BLaER1 treated with 17β-estradiol and CSF1 and Interleukin-3, amounts not matched to agents 10 nM and 100 nM (cell line): ENCODE data around the gene TECRL.

Source experiments
- H3K27ac ChIP-seq, 11 experiments: shearing (Covaris generic); formaldehyde crosslinking; 2 replicates each; pipeline ENCODE4 v1.8.1; 2022
- H3K27me3 ChIP-seq, 11 experiments: shearing (Covaris generic); formaldehyde crosslinking; 2 replicates each; pipeline ENCODE4 v1.8.1; 2022
- H3K36me3 ChIP-seq, 11 experiments: shearing (Covaris generic); formaldehyde crosslinking; 2 replicates each; pipeline ENCODE4 v1.8.1; 2022
- H3K4me1 ChIP-seq, 10 experiments: shearing (Covaris generic); formaldehyde crosslinking; 2 replicates each; pipeline ENCODE4 v1.8.1; 2022
- H3K4me2 ChIP-seq, 11 experiments: shearing (Covaris generic); formaldehyde crosslinking; 2 replicates each; pipeline ENCODE4 v1.8.1; 2022
- H3K4me3 ChIP-seq, 10 experiments: shearing (Covaris generic); formaldehyde crosslinking; 2 replicates each; pipeline ENCODE4 v1.8.1; 2022
- H3K9ac ChIP-seq, 11 experiments: shearing (Covaris generic); formaldehyde crosslinking; 2 replicates each; pipeline ENCODE4 v1.8.1; 2022
- H3K9me3 ChIP-seq, 11 experiments: shearing (Covaris generic); formaldehyde crosslinking; replicated peaks in 1 of 11; 2 replicates each; pipeline ENCODE4 v1.8.1; 2022
- H4K20me1 ChIP-seq, 11 experiments: shearing (Covaris generic); formaldehyde crosslinking; 2 replicates each; pipeline ENCODE4 v1.8.1; 2022
- Cebpa-rat ChIP-seq, 11 experiments: shearing (Covaris generic); IDR thresholded peaks; 2 replicates each; pipeline ENCODE4 v1.8.1; 2022

TECRL gene

GRCh38 chr4:64385220-64385619, 24.0 kb downstream of the TECRL start:
- Histone ChIP-seq H3K4me3 (no peak overlapping the region), H3K36me3 (no peaks in the 10 kb centered on the region), H3K27ac (no peak overlapping the region), H3K9ac (no peak overlapping the region), H3K4me1 (no peaks in the 10 kb centered on the region), H4K20me1 (no peaks in the 10 kb centered on the region), H3K9me3 (no peaks in the 10 kb centered on the region), H3K27me3 (no peaks in the 10 kb centered on the region), H3K4me2 (no peak overlapping the region)
- TF ChIP-seq Cebpa-rat (IDR thresholded peaks at IDR 0.05): no peak

GRCh38 chr4:64384237-64385203, 24.7 kb downstream of the TECRL start:
- Histone ChIP-seq H3K4me2 (no peak overlapping the region), H3K4me3 (no peak overlapping the region), H3K36me3 (no peaks in the 10 kb centered on the region), H3K27me3 (no peaks in the 10 kb centered on the region), H4K20me1 (no peaks in the 10 kb centered on the region), H3K4me1 (no peaks in the 10 kb centered on the region), H3K9ac (no peak overlapping the region), H3K9me3 (no peaks in the 10 kb centered on the region), H3K27ac (no peak overlapping the region)
- no peak for TF ChIP-seq Cebpa-rat (IDR thresholded peaks at IDR 0.05)

GRCh38 chr4:64368741-64369140, 40.5 kb downstream of the TECRL start:
- H3K9ac ChIP-seq: no peak overlapping the region
- no peaks in the 10 kb centered on the region for H4K20me1 ChIP-seq
- H3K4me3 ChIP-seq: no peak overlapping the region
- H3K36me3 ChIP-seq: no peaks in the 10 kb centered on the region
- H3K4me1 ChIP-seq: no peaks in the 10 kb centered on the region
- H3K9me3 ChIP-seq: no peaks in the 10 kb centered on the region
- no peaks in the 10 kb centered on the region for H3K27me3 ChIP-seq
- no peak for TF ChIP-seq Cebpa-rat (IDR thresholded peaks at IDR 0.05)
- H3K4me2 ChIP-seq: no peak overlapping the region
- no peak overlapping the region for H3K27ac ChIP-seq

GRCh38 chr4:64361399-64361740, 47.9 kb downstream of the TECRL start:
- H3K27ac ChIP-seq: no peak overlapping the region
- H3K9me3 ChIP-seq: no peaks in the 10 kb centered on the region
- no peak for TF ChIP-seq Cebpa-rat (IDR thresholded peaks at IDR 0.05)

GRCh38 chr4:64360664-64361398, 48.4 kb downstream of the TECRL start:
- no peaks in the 10 kb centered on the region for H3K9me3 ChIP-seq
- H3K27me3 ChIP-seq: no peaks in the 10 kb centered on the region
- no peak overlapping the region for H3K27ac ChIP-seq
- no peak for TF ChIP-seq Cebpa-rat (IDR thresholded peaks at IDR 0.05)
- no peaks in the 10 kb centered on the region for H3K4me1 ChIP-seq
- no peak overlapping the region for H3K4me2 ChIP-seq
- no peaks in the 10 kb centered on the region for H4K20me1 ChIP-seq
- no peaks in the 10 kb centered on the region for H3K36me3 ChIP-seq
- H3K4me3 ChIP-seq: no peak overlapping the region
- H3K9ac ChIP-seq: no peak overlapping the region

More at GRCh38 chr4:64361399-64361740, 47.9 kb downstream of the TECRL start:
- H3K36me3 ChIP-seq: no peaks in the 10 kb centered on the region
- H3K4me1 ChIP-seq: no peaks in the 10 kb centered on the region
- H3K4me2 ChIP-seq: no peak overlapping the region
- no peak overlapping the region for H3K4me3 ChIP-seq
- H3K27me3 ChIP-seq: no peaks in the 10 kb centered on the region
- H3K9ac ChIP-seq: no peak overlapping the region
- H4K20me1 ChIP-seq: no peaks in the 10 kb centered on the region

GRCh38 chr4:64359489-64359888, 49.8 kb downstream of the TECRL start:
- H3K4me2 ChIP-seq: no peak overlapping the region
- no peak for TF ChIP-seq Cebpa-rat (IDR thresholded peaks at IDR 0.05)

GRCh38 chr4:64353904-64354303, 55.3 kb downstream of the TECRL start:
- Histone ChIP-seq H3K27ac (no peak overlapping the region), H4K20me1 (no peaks in the 10 kb centered on the region), H3K9me3 (no peaks in the 10 kb centered on the region), H3K4me1 (no peaks in the 10 kb centered on the region), H3K9ac (no peak overlapping the region), H3K4me3 (no peak overlapping the region), H3K36me3 (no peaks in the 10 kb centered on the region), H3K27me3 (no peaks in the 10 kb centered on the region), H3K4me2 (no peak overlapping the region)
- no peak for TF ChIP-seq Cebpa-rat (IDR thresholded peaks at IDR 0.05)

More at GRCh38 chr4:64359489-64359888, 49.8 kb downstream of the TECRL start:
- Histone ChIP-seq H3K27me3 (no peaks in the 10 kb centered on the region), H4K20me1 (no peaks in the 10 kb centered on the region), H3K27ac (no peak overlapping the region), H3K36me3 (no peaks in the 10 kb centered on the region), H3K9me3 (no peaks in the 10 kb centered on the region), H3K9ac (no peak overlapping the region), H3K4me3 (no peak overlapping the region), H3K4me1 (no peaks in the 10 kb centered on the region)

GRCh38 chr4:64341711-64342110, 67.5 kb downstream of the TECRL start:
- H3K27ac ChIP-seq: no peak overlapping the region
- H3K9me3 ChIP-seq: peaks cover 0 to 11% (median 0%) of the 10 kb centered on the region in 11 experiments; a peak in 4 of 22 replicates
- no peak for TF ChIP-seq Cebpa-rat (IDR thresholded peaks at IDR 0.05)
- no peak overlapping the region for H3K4me2 ChIP-seq
- no peaks in the 10 kb centered on the region for H3K36me3 ChIP-seq
- H3K4me3 ChIP-seq: no peak overlapping the region
- H3K9ac ChIP-seq: no peak overlapping the region
- H3K4me1 ChIP-seq: no peaks in the 10 kb centered on the region
- H4K20me1 ChIP-seq: no peaks in the 10 kb centered on the region
- H3K27me3 ChIP-seq: no peaks in the 10 kb centered on the region

GRCh38 chr4:64340218-64341110, 68.8 kb downstream of the TECRL start:
- Histone ChIP-seq H4K20me1 (no peaks in the 10 kb centered on the region), H3K27me3 (no peaks in the 10 kb centered on the region), H3K9ac (no peak overlapping the region), H3K27ac (no peak overlapping the region), H3K4me3 (no peak overlapping the region), H3K4me1 (no peaks in the 10 kb centered on the region), H3K36me3 (no peaks in the 10 kb centered on the region), H3K4me2 (no peak overlapping the region), H3K9me3 (peaks cover 0 to 11% (median 0%) of the 10 kb centered on the region in 11 experiments; a peak in 4 of 22 replicates)
- TF ChIP-seq Cebpa-rat (IDR thresholded peaks at IDR 0.05): no peak
